ENCODE measurements around the gene B9D1.

B9D1 gene

DNA sequence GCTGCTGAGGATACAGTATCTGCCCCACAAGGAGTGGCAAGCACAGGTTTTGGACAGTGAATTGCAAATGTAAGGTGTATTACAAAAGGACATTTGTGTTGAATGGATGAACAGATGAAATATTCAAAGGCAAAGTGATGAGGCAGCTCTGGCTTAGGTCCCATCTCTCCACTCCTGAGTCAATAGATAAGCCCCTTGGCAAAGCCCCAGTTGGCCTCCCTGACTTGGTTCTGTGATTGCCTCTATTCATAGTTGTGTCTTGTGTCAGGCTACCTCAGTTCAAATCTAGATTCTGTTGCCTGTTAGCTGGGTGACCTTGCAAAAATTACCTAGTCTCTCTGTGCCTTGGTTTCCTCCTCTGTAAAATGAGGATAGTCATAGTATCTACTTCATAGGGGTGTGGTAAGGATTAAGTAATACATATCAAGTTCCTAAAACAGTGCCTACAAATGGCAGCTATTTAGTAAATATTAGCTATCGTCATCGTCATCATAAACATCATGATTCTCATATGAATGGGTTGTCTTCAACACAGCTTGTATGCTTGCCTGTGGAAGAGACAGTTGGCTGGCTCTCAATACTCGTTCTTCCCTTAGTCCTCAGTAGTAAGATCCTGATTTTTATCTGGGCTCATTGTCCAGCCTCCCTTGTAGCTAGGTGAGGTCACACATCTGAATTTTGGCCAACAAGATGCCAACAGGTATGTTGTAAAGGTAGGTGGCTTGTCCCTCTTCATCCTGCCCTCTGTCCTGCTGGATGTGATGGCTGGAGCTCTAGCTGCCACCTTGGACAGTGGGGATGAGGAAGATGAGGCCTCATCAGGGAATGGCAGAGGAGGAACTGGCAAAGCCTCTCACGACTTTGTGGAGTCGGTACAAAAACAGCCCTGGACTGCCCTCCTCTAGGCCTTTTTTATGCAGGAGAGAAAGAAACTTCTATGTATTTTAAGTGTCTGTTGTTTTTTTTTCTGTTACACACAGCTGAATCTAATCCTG, 26.6 kb upstream of the B9D1 start:
- DNase-seq: no peak

GRCh38 chr17:19387921-19388521, 25.5 kb upstream of the B9D1 start:
- DNase-seq: no peak

DNA sequence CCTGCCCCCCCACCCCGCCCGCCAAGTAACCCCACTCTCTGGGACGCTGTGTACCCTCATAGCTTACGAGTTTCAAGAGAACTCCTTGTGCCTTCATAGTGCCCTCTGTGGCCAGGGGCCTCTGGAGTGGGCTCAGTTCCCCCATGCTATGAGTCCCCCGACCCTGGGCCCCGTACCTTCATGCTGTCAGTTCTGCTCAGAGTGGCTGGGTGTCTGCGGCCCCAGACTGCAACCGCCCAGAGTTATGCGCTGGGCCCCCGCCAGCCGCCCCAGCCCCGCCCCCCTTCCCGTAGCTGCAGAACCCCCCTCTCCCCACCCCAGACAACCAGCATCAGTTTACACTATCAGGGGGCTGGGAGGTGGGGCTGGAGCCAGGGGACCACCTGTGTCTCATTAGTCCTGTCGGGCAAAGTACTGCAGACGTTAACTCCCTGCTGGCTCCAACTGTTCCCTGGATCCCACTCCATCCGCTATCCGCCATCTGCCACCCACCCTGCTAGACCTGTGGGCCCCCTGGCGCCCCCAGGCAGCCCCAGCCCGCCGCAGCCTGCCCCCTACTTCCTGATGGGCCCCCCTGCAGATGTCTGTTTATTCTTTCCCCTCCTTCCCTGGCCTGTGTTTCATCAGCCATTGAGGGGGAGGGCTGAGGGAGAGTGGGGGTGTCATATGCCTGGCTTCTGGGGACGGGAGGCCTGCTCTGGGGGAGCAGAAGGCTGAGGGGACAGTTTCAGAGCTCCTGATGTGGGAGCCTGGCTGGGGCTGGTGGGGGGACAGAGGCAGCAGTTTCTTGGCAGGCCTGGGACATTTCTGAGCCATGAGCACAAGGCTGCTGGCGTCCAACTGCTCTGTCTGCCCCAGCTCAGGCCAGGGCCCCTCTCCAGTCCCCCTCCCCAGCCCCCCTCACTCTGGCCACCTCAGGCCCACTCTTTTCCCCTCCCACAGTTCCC, 24.7 kb upstream of the B9D1 start, which contains the start of gene MFAP4:
MFAP4 (minus strand) TSS at position 217 of the 947 bp plus-strand sequence; CDS start at position 182, 35 bp downstream.
- DNase-seq: no peak

GRCh38 chr17:19386051-19386929, 23.8 kb upstream of the B9D1 start:
- no peak for DNase-seq

GRCh38 chr17:19385521-19385983, 23.0 kb upstream of the B9D1 start:
- DNase-seq: no peak

GRCh38 chr17:19384723-19385391, 22.3 kb upstream of the B9D1 start:
- DNase-seq: no peak

GRCh38 chr17:19383681-19384470, 21.4 kb upstream of the B9D1 start:
- DNase-seq: no peak

DNA sequence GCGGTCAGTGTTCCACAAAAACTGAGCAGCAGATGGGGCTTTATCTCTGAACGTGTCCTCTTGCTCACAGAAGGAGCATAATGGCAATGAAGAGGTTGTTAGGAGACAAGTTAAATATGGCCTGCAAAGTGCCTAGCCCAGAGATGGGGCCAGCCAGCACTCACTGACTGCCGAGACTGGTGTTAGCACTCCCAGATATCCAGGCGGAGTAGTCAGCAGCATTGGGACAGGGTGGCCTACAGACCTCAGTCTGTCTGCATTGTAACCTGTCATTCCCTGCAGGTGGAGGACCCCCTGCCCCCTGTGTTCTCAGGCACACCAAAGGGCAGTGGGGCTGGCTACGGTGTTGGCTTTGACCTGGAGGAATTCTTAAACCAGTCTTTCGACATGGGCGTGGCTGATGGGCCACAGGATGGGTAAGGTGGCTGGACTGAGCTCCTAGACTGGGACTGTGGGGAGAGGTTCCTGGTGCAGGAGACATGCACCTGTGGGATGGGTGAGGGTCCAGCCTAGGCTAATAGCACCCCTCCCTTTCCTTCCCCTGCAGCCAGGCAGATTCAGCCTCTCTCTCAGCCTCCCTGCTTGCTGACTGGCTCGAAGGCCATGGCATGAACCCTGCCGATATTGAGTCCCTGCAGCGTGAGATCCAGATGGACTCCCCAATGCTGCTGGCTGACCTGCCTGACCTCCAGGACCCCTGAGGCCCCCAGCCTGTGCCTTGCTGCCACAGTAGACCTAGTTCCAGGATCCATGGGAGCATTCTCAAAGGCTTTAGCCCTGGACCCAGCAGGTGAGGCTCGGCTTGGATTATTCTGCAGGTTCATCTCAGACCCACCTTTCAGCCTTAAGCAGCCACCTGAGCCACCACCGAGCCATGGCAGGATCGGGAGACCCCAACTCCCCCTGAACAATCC, 20.3 kb upstream of the B9D1 start:
- DNase-seq: no peak

- DNase-seq: no peak
These were observed 19.4 kb upstream of the B9D1 start for GRCh38 chr17:19381741-19382444.

- no peak for DNase-seq
These were observed 18.8 kb upstream of the B9D1 start for GRCh38 chr17:19381361-19381740.

DNA sequence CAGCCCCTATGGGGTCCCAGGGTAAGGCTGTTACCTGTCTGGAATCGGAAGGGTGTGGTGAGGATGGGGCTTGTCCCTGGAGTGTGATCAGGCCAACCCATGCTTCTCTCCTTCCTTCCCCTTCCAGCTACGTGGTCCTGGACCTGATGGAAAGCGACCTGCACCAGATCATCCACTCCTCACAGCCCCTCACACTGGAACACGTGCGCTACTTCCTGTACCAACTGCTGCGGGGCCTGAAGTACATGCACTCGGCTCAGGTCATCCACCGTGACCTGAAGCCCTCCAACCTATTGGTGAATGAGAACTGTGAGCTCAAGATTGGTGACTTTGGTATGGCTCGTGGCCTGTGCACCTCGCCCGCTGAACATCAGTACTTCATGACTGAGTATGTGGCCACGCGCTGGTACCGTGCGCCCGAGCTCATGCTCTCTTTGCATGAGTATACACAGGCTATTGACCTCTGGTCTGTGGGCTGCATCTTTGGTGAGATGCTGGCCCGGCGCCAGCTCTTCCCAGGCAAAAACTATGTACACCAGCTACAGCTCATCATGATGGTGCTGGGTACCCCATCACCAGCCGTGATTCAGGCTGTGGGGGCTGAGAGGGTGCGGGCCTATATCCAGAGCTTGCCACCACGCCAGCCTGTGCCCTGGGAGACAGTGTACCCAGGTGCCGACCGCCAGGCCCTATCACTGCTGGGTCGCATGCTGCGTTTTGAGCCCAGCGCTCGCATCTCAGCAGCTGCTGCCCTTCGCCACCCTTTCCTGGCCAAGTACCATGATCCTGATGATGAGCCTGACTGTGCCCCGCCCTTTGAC, 18.2 kb upstream of the B9D1 start:
- DNase-seq: no peak

DNA sequence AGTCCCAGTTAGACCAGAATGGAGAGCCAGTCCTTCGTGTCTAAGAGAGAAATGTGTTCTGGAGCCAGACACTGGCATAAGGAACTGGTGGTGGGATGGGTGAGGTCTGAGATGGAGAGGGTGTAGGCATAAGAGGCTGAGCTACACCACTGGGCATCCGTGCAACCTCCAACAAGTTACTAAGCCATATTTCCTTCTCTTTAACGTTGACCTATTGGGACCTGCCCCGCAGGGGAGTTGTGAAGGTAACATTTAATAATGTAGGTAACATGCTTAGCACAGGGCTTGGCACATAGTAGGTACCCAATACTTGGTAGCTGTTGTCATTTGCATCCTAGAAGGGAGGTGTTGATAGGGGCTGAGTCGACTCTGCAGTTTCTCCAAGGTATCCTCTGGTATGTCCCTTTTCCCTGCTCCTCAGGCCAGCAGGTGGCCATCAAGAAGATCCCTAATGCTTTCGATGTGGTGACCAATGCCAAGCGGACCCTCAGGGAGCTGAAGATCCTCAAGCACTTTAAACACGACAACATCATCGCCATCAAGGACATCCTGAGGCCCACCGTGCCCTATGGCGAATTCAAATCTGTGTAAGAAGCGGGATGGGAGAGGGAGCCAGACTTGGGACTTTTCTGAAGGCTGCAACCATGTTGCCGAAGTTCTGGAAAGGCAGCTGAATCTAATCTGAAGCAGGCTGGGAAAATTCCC, 17.0 kb upstream of the B9D1 start:
- no peak for DNase-seq

GRCh38 chr17:19378416-19379360, 16.2 kb upstream of the B9D1 start, which contains the start of gene MAPK7:
MAPK7 (plus strand) TSS chr17:19378498; CDS start chr17:19378901, 403 bp downstream.
- no peak for DNase-seq

DNA sequence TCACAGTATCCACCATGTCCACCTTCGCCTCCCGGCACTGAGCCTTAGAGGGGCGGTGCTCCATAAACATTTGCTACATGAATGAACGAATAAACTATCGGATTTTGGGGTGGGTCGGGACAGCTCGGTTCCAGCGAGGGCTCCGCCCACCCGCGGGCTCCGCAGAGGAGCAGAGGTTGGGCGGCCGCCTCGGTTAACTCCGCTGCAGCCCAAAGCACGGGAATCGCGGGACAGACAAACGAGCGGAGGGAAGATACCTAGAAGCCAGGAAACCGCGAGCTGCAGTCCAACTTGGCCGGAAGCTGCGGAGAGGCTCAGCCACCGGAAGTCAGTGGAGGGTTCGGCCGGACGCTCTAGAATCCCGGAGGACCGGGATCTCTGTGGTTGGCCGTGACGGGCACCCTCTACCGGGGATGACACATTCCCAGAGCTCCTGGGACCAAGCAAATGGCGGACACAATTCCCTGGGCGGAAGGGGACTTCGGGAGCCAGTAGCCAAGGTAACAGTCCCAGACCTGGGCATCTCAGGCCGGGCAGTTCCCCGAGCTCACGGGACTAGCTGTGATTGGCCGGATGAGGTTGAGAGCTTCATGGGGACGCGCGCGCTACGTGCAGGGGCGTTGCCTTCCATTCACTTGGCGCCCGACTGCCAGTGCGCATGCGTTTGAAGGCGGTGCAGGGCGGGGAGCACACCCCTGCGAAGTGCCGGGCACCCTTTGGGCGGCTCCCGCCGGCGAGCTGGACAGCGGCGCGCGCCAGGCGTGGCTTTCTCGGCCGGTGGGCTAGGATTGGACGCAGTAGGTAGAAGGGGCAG, 15.3 kb upstream of the B9D1 start:
- peak; percentile 96 to 97 for DNase-seq

GRCh38 chr17:19376811-19377210, 14.3 kb upstream of the B9D1 start:
- no peak for DNase-seq
